ENCODE measurements around the gene WDR64. TPM values are rescaled to one million over a fixed set of nuclear protein-coding genes. Genes with fewer than 3 reads are reported as not detected.

Gene WDR64
- polyA plus RNA-seq, 1 donor, result 0.58 TPM

DNA sequence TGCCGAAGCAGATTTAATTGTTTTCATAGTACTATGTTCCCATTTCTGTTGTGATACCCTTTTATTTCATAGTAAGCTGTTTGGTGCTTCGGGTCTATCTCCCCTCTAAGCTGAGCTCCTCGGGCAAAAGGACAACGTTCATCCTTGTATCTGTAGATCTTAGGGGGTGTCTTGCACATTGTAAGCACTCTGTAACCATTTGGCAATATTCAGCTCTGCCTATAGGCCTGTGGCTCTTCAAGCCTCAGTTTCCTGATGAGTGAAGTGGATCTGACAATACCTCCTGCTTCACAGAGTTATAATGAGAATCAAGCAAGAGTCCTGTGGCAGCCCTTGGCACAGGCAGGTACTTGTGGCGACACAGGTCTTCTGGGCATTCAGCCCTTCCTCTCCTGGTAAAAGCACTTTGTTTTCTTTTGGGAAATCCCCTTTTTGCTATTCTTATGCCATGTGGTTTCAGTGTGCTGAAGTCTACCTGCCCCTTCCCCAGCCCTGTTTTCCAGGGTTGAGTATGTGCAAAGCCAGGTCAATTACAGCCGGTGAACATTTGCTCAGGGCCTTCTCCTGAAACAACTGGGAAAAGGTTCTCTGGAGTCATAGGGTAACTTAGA lies 187.4 kb downstream of the WDR64 start:
- no peak for DNase-seq

- no peak for DNase-seq
Measured at GRCh38 chr1:241840164-241840563, 188.1 kb downstream of the WDR64 start.

GRCh38 chr1:241841691-241842090 lies 189.6 kb downstream of the WDR64 start:
- DNase-seq, result no peak

- DNase-seq, result no peak
Measured at GRCh38 chr1:241842565-241842964, 190.5 kb downstream of the WDR64 start.

- DNase-seq, result no peak
Measured at GRCh38 chr1:241844593-241844992, 192.5 kb downstream of the WDR64 start.

DNA sequence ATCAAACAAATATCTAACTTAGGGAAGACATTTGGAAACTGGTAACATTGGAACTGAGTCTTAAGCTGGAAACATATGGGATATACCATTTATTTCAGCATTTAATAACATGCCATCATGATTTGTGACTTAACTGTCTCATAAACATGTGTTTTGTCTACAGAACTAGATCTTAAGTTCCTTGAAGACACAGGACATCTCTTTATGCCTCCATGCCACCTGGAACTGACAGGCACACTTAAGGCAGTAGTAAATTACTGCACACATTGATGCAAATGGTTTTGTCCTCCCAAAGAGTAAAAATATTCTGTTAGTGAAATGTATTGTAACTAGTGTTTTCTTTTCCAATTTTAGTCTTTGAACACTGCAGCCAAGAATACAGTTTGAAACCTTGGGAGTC lies 194.3 kb downstream of the WDR64 start:
- DNase-seq, result no peak

- no peak for DNase-seq
Measured at GRCh38 chr1:241846862-241847539, 194.9 kb downstream of the WDR64 start.

GRCh38 chr1:241847540-241847795 lies 195.4 kb downstream of the WDR64 start:
- no peak for DNase-seq

- DNase-seq, result peak; percentile 92
Measured at GRCh38 chr1:241847796-241848685, 196.0 kb downstream of the WDR64 start, which contains the start of gene EXO1. TSS of gene EXO1 (plus strand) at chr1:241848204. CDS start at chr1:241850426, 2,222 bp downstream.

DNA sequence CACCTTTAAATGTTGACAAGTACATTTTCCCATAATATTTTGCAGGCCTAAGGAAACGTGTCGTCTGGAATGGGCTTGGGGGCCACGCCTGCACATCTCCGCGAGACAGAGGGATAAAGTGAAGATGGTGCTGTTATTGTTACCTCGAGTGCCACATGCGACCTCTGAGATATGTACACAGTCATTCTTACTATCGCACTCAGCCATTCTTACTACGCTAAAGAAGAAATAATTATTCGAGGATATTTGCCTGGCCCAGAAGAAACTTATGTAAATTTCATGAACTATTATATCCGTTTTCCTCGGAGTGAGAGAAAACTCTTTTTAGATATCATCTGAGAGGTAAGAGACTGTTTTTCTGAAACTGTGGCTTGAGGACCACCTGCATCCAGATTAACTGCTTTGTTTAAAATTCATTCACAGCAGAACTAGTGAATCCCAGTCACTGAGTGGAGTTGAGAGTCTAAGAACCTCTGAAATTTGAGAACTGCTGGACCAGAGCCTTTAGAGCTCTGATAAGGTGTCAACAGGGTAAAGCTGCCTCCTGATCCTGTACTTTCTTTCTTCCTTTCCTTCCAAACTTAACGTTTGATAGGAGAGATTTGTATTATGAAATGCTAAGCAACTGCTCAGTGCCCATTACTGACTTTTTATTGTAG lies 196.7 kb downstream of the WDR64 start:
- DNase-seq, result no peak

DNA sequence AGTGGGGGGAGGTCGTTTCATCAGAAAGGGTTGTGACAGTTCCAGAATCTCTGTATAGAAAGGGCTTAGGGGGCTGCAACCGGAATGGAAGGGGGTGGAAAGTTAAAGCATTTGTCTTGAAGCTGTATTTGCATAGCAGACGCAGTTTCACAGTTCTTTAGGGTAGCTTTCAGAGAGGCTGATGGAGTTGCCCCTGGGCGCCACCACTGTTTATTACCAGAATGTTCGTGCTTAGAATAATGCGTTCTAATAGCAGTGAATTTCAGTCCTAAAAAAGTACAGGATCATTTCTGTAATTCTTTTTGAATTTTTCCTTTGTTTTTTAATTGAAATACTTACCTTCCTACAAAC lies 197.2 kb downstream of the WDR64 start:
- DNase-seq, result no peak

Other genes with a start within 250 kb of the WDR64 start
- gene FH, start 132.5 kb upstream of the WDR64 start, polyA plus RNA-seq (ENCODE audit: insufficient read length), result 112 TPM
- gene KMO, start 119.9 kb upstream of the WDR64 start, polyA plus RNA-seq (ENCODE audit: insufficient read length), result 27.9 TPM
- gene CHML, start 11.9 kb upstream of the WDR64 start, polyA plus RNA-seq (ENCODE audit: insufficient read length), result 31.5 TPM
- gene OPN3, start 11.9 kb upstream of the WDR64 start, polyA plus RNA-seq (ENCODE audit: insufficient read length), result 44.3 TPM
- 18.4 TPM for gene EXO1, start 195.9 kb downstream of the WDR64 start, polyA plus RNA-seq (ENCODE audit: insufficient read length)

Measured in left kidney (tissue), 2 donors.